H1 (cell line): ENCODE data around the gene RPS6KA6. TPM values are rescaled to one million over a fixed set of nuclear protein-coding genes. Genes with fewer than 3 reads are reported as not detected.

Experiments used
- CTCF ChIA-PET: fragments of 300-600 bp; sonication (Branson Sonifier 250); formaldehyde crosslinking; loops from one replicate; lab custom pipeline; 2021; ENCODE audit not compliant: partially characterized antibody; lab: Charles Lee
- POLR2A ChIA-PET: fragments of 300-600 bp; sonication (Branson Sonifier 250); formaldehyde crosslinking; loops from one replicate; lab custom pipeline; 2021; ENCODE audit warnings: inconsistent platforms; ENCODE audit not compliant: partially characterized antibody; lab: Charles Lee
- DNase-seq, 2 experiments: peaks; one replicate each; pipeline versions ENCODE4 v3.0.0 to v3.0.0-alpha.2; 2010 to 2022; ENCODE audit warnings: low spot score in 2 of 2, low read depth in 1 of 2, mixed read lengths in 1 of 2
- FAIRE-seq: peaks from 2 replicates; lab custom pipeline; 2011; peaks lifted over from hg19 to GRCh38; lab: Jason Lieb, UNC
- H2AFZ ChIP-seq: 2 replicates; pipeline ENCODE4 v1.8.1; 2012; ENCODE audit warnings: low read length, inconsistent platforms
- H2AK5ac ChIP-seq: 2 replicates; pipeline ENCODE4 v1.6.1; 2013; ENCODE audit warnings: low read depth, low read length
- H2BK120ac ChIP-seq: replicated peaks from 2 replicates; pipeline ENCODE3; 2013; ENCODE audit warnings: low read depth, low read length, inconsistent platforms
- H2BK12ac ChIP-seq: 2 replicates; pipeline ENCODE4 v1.6.1; 2013; ENCODE audit warnings: low read depth, low read length
- H2BK15ac ChIP-seq: 2 replicates; pipeline ENCODE4 v1.6.1; 2013; ENCODE audit warnings: low read length
- H2BK20ac ChIP-seq: 2 replicates; pipeline ENCODE4 v1.6.1; 2013; ENCODE audit warnings: low read length
- H2BK5ac ChIP-seq: 2 replicates; pipeline ENCODE4 v1.6.1; 2013; ENCODE audit warnings: low read depth, low read length
- H3K14ac ChIP-seq: 2 replicates; pipeline ENCODE4 v1.6.1; 2013; ENCODE audit warnings: inconsistent platforms; ENCODE audit not compliant: insufficient read length
- H3K18ac ChIP-seq: 2 replicates; pipeline ENCODE4 v1.6.1; 2013; ENCODE audit warnings: low read length; ENCODE audit errors: extremely low read depth
- H3K23ac ChIP-seq: 2 replicates; pipeline ENCODE4 v1.6.1; 2013; ENCODE audit warnings: inconsistent platforms; ENCODE audit not compliant: insufficient read length
- H3K23me2 ChIP-seq: 2 replicates; pipeline ENCODE4 v1.6.1; 2013; ENCODE audit warnings: low read depth, low read length
- H3K27ac ChIP-seq: 2 replicates; pipeline ENCODE4 v1.6.1; 2011; ENCODE audit warnings: low read depth, low read length, inconsistent platforms
- H3K27me3 ChIP-seq, 4 experiments: replicated peaks in 1 of 4; 1 replicate in 1 of 4; 2 replicates in 3 of 4; pipeline versions ENCODE4 v1.6.1 to v1.8.1; 2011 to 2013; ENCODE audit warnings: low read length in 3 of 4, mild to moderate bottlenecking in 3 of 4, inconsistent platforms in 2 of 4, mixed read lengths in 2 of 4, moderate library complexity in 1 of 4; ENCODE audit not compliant: control insufficient read depth in 3 of 4, insufficient read depth in 3 of 4; ENCODE audit errors: extremely low read depth in 1 of 4
- H3K36me3 ChIP-seq, 4 experiments: 2 replicates each; pipeline versions ENCODE4 v1.6.1 to v1.8.1; 2011 to 2013; ENCODE audit warnings: mild to moderate bottlenecking in 4 of 4, low read length in 3 of 4, moderate library complexity in 2 of 4, control low read depth in 1 of 4, inconsistent platforms in 1 of 4; ENCODE audit not compliant: insufficient read depth in 4 of 4, control insufficient read depth in 2 of 4
- H3K4ac ChIP-seq: replicated peaks from 2 replicates; pipeline ENCODE3; 2013; ENCODE audit warnings: low read length, low read depth, mixed read lengths, inconsistent platforms; ENCODE audit not compliant: insufficient read length
- H3K4me1 ChIP-seq, 4 experiments: replicated peaks in 1 of 4; 1 replicate in 1 of 4; 2 replicates in 3 of 4; pipeline versions ENCODE4 v1.6.1 to v1.8.1; 2011 to 2013; ENCODE audit warnings: low read length in 3 of 4, inconsistent platforms in 2 of 4, mixed read lengths in 1 of 4; ENCODE audit not compliant: insufficient read depth in 4 of 4, control insufficient read depth in 3 of 4
- H3K4me2 ChIP-seq, 2 experiments: 2 replicates each; pipeline versions ENCODE4 v1.6.1 to v1.8.1; 2011 to 2013; ENCODE audit warnings: low read depth in 2 of 2, low read length in 2 of 2, control low read depth in 1 of 2, inconsistent platforms in 1 of 2, mild to moderate bottlenecking in 1 of 2; ENCODE audit not compliant: insufficient read depth in 1 of 2
- H3K4me3 ChIP-seq, 4 experiments: fragments of 200-600, 300-600 bp in 1 of 4; sonication (generic), shearing (Covaris generic), sonication (Bioruptor Twin) in 1 of 4; 2 replicates each; pipeline versions ENCODE4 v1.5.1 to v1.8.1; 2011 to 2016; ENCODE audit warnings: low read length in 4 of 4, low read depth in 3 of 4, control low read depth in 2 of 4, inconsistent platforms in 2 of 4, mild to moderate bottlenecking in 2 of 4, mixed read lengths in 1 of 4, moderate library complexity in 1 of 4; ENCODE audit not compliant: insufficient read depth in 2 of 4; ENCODE audit errors: extremely low read depth in 1 of 4
- H3K56ac ChIP-seq: replicated peaks from 2 replicates; pipeline ENCODE3; 2013; ENCODE audit warnings: low read depth, mild to moderate bottlenecking, mixed read lengths, low read length, inconsistent platforms; ENCODE audit not compliant: insufficient read length
- H3K79me1 ChIP-seq: 2 replicates; pipeline ENCODE4 v1.6.1; 2013; ENCODE audit warnings: low read depth, low read length, control low read depth
- H3K79me2 ChIP-seq, 2 experiments: 2 replicates each; pipeline versions ENCODE4 v1.6.1 to v1.8.1; 2012 to 2013; ENCODE audit warnings: low read length in 2 of 2, mild to moderate bottlenecking in 2 of 2, inconsistent platforms in 1 of 2; ENCODE audit not compliant: insufficient read depth in 2 of 2, control insufficient read depth in 1 of 2
- H3K9ac ChIP-seq, 4 experiments: replicated peaks in 1 of 4; 1 replicate in 1 of 4; 2 replicates in 3 of 4; pipeline versions ENCODE4 v1.6.1 to v1.8.1; 2011 to 2013; ENCODE audit warnings: low read depth in 3 of 4, low read length in 3 of 4, control low read depth in 2 of 4, mild to moderate bottlenecking in 2 of 4, moderate library complexity in 2 of 4, inconsistent platforms in 1 of 4; ENCODE audit errors: extremely low read depth in 1 of 4
- H3K9me3 ChIP-seq, 2 experiments: 2 replicates each; pipeline versions ENCODE4 v1.6.1 to v1.8.1; 2012 to 2013; ENCODE audit warnings: mild to moderate bottlenecking in 2 of 2, moderate library complexity in 2 of 2, control low read depth in 1 of 2, inconsistent platforms in 1 of 2, low read depth in 1 of 2, low read length in 1 of 2, mixed read lengths in 1 of 2; ENCODE audit not compliant: insufficient read depth in 2 of 2
- H4K20me1 ChIP-seq, 2 experiments: replicated peaks in 1 of 2; 2 replicates each; pipeline versions ENCODE3 to v1.8.1; 2011 to 2013; ENCODE audit warnings: inconsistent platforms in 2 of 2, low read length in 2 of 2, mild to moderate bottlenecking in 1 of 2; ENCODE audit not compliant: insufficient read depth in 2 of 2, control insufficient read depth in 1 of 2
- H4K5ac ChIP-seq: 2 replicates; pipeline ENCODE4 v1.6.1; 2013; ENCODE audit warnings: low read length, low read depth, mixed read lengths, inconsistent platforms; ENCODE audit not compliant: insufficient read length
- H4K8ac ChIP-seq: 2 replicates; pipeline ENCODE4 v1.8.0; 2013; ENCODE audit warnings: mild to moderate bottlenecking, moderate library complexity, low read length, inconsistent platforms; ENCODE audit not compliant: insufficient read depth; ENCODE audit errors: extremely low read depth
- H4K91ac ChIP-seq: replicated peaks from 2 replicates; pipeline ENCODE3; 2013; ENCODE audit warnings: low read length, mixed read lengths, inconsistent platforms; ENCODE audit not compliant: insufficient read length
- CBX8 ChIP-seq: fragments of 300-800, 300-1000 bp; sonication (generic); IDR thresholded peaks from 2 replicates; pipeline ENCODE4 v1.7.1; 2016; ENCODE audit warnings: low read depth, low read length, borderline replicate concordance
- CTCF ChIP-seq, 3 experiments: IDR thresholded peaks; 1 replicate in 2 of 3; 2 replicates in 1 of 3; pipeline versions ENCODE4 v1.5.1 to v1.6.1; 2011; ENCODE audit warnings: low read length in 3 of 3, mild to moderate bottlenecking in 3 of 3, inconsistent platforms in 2 of 3, low read depth in 1 of 3, moderate library complexity in 1 of 3; ENCODE audit not compliant: insufficient read depth in 1 of 3; ENCODE audit errors: control extremely low read depth in 1 of 3
- FOSL1 ChIP-seq: IDR thresholded peaks from 2 replicates; pipeline ENCODE4 v1.6.1; 2011; ENCODE audit warnings: mild to moderate bottlenecking, low read depth, low read length, moderate library complexity; ENCODE audit not compliant: insufficient read depth
- HDAC2 ChIP-seq, 2 experiments: fragments of 300-600 bp in 1 of 2; sonication (generic) in 1 of 2; IDR thresholded peaks; 2 replicates each; pipeline ENCODE4 v1.6.1; 2011 to 2012; ENCODE audit warnings: low read depth in 2 of 2, low read length in 2 of 2, mild to moderate bottlenecking in 2 of 2, moderate library complexity in 2 of 2, borderline replicate concordance in 1 of 2, inconsistent platforms in 1 of 2
- JUN ChIP-seq: IDR thresholded peaks from 2 replicates; pipeline ENCODE4 v1.6.1; 2011; ENCODE audit warnings: low read depth, mild to moderate bottlenecking, improper control_type of control experiment, low read length
- POLR2A ChIP-seq, 2 experiments: IDR thresholded peaks; 1 replicate in 1 of 2; 2 replicates in 1 of 2; pipeline ENCODE4 v1.6.1; 2011; ENCODE audit warnings: low read depth in 2 of 2, low read length in 2 of 2, mild to moderate bottlenecking in 2 of 2; ENCODE audit errors: control extremely low read depth in 1 of 2
- TAF1 ChIP-seq: IDR thresholded peaks from 2 replicates; pipeline ENCODE4 v1.6.1; 2011; ENCODE audit warnings: mild to moderate bottlenecking, low read depth, low read length
- WGBS, 2 experiments: shearing (Covaris generic) in 1 of 2; methylation state at CpG; one replicate each; pipeline versions ENCODE4 v1.1.6 to v1.1.7; 2013 to 2015; ENCODE audit warnings: low lambda C conversion rate in 2 of 2, mixed read lengths in 2 of 2, inconsistent platforms in 1 of 2, low coverage in 1 of 2, missing lambda C conversion rate in 1 of 2; ENCODE audit not compliant: insufficient replicate concordance in 2 of 2, insufficient coverage in 1 of 2, insufficient read length in 1 of 2; ENCODE audit errors: extremely low coverage in 1 of 2, missing lambda C conversion rate in 1 of 2; 5-methylcytosine and 5-hydroxymethylcytosine counted together
- polyA plus RNA-seq, 7 experiments: library from polyadenylated mRNA; depleted of rRNA in 3 of 7; stranded (reverse) in 5 of 7; unstranded in 2 of 7; fragments of >200 nt in 5 of 7; fragments of 200-250 nt in 2 of 7; gene quantifications; 1 replicate in 5 of 7; 2 replicates in 1 of 7; 4 replicates in 1 of 7; pipeline versions ENCODE4 v1.2.1 to v1.2.3, GENCODE V29; 2011 to 2013; ENCODE audit warnings: missing spikeins in 2 of 7, mixed read lengths in 2 of 7
- total RNA-seq: library from RNA; stranded (reverse); fragmentation: NEBNext Ultra II Directional; extraction: Animal tissue kit (Norgen Biotek cat#: 25700); gene quantifications from 2 replicates; pipeline ENCODE4 v1.2.1, GENCODE V29; 2021

The RPS6KA6 gene
- total and polyA plus RNA-seq, 2 of the 8 experiments (the other 6 are each of a cell fraction or from before 2014, with no cell fraction given) = 3.5 to 14.6 TPM

GRCh38 chrX:84064164-84064563 lies 123.8 kb downstream of the RPS6KA6 start:
- Histone ChIP-seq H3K4ac (no peak overlapping the region), H3K27ac (no peak overlapping the region), H4K91ac (no peak overlapping the region), H3K14ac (no peak overlapping the region), H3K9ac (no peak overlapping the region), H3K4me1 (no peaks in the 10 kb centered on the region), H3K36me3 (no peaks in the 10 kb centered on the region), H2BK120ac (no peak overlapping the region), H4K5ac (no peak overlapping the region), H2BK12ac (no peak overlapping the region), H3K23me2 (no peaks in the 10 kb centered on the region), H2BK5ac (no peak overlapping the region), H4K20me1 (no peaks in the 10 kb centered on the region), H4K8ac (no peak overlapping the region), H3K4me2 (no peak overlapping the region), H3K9me3 (no peaks in the 10 kb centered on the region), H2AK5ac (no peak overlapping the region), H2BK15ac (no peak overlapping the region), H3K79me2 (no peaks in the 10 kb centered on the region), H3K27me3 (no peaks in the 10 kb centered on the region), H3K18ac (no peak overlapping the region), H3K79me1 (no peaks in the 10 kb centered on the region), H2BK20ac (no peak overlapping the region), H3K56ac (no peak overlapping the region), H2AFZ (no peak overlapping the region), H3K23ac (no peak overlapping the region), H3K4me3 (no peak overlapping the region)
- DNase-seq = no peak
- POLR2A ChIA-PET = no interaction called here
- CTCF ChIA-PET = no interaction called here
- 100% methylated on average over 2 of the region's 4 CpGs; no CpG with 5 or more reads in 1 of the 2 experiments for WGBS, 2 experiments
- TF ChIP-seq CTCF (IDR thresholded peaks at IDR 0.05; ENCODE audit: control extremely low read depth in 1 of 3, insufficient read depth in 1 of 3, low read depth in 1 of 3, low read length in 3 of 3) = no peak
- TF ChIP-seq POLR2A (IDR thresholded peaks at IDR 0.05; ENCODE audit: control extremely low read depth in 1 of 2, low read depth in 2 of 2, low read length in 2 of 2) = no peak
- TF ChIP-seq HDAC2 (IDR thresholded peaks at IDR 0.05; ENCODE audit: borderline replicate concordance in 1 of 2, low read depth in 2 of 2, low read length in 2 of 2) = no peak
- no peak for TF ChIP-seq FOSL1
- TF ChIP-seq JUN = no peak
- no peak for TF ChIP-seq CBX8
- no peak for TF ChIP-seq TAF1
- no peak for FAIRE-seq
